ENCODE data around the gene AFG1L. TPM values are rescaled to one million over a fixed set of nuclear protein-coding genes. Genes with fewer than 3 reads are reported as not detected.

Gene AFG1L
- total RNA-seq, 1 donor from 2014 or later, result 9.3 TPM

- no peak for DNase-seq (ENCODE audit: low spot score in 2 of 2, unreplicated experiment in 2 of 2)
- Mint-ChIP-seq H3K9me3 (no peaks in the 10 kb centered on the region), H3K4me1 (peaks cover 47% of the 10 kb centered on the region), H3K27me3 (ENCODE audit: low read depth) (peaks cover 3% of the 10 kb centered on the region), H3K27ac (peak overlapping the region; percentile 62), H3K4me3 (no peak overlapping the region), H3K36me3 (peaks cover 33% of the 10 kb centered on the region)
- TF ChIP-seq CTCF (IDR thresholded peaks at IDR 0.05; ENCODE audit: unreplicated experiment), result no peak
Measured at GRCh38 chr6:108566406-108566805, 271.6 kb downstream of the AFG1L start.

DNA sequence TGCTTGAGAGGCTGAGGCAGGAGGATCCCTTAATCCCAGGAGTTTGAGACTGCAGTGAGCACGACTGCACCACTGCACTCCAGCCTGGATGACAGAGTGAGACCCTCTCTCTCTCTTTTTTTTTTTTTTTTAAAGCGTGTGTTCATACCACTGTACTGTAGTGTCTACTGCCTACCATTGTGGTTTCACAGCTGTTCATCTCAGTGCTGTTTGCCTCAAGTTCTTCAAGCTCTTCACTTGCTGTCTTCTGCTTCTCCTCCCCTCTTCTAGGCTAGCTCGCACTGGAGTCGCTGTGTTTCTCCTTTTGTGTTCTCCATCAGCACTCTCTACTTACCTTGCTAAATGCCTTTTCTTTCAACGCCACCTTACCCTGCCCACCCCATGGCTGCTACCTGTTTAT, 273.2 kb downstream of the AFG1L start:
- Mint-ChIP-seq H3K27ac (no peak overlapping the region), H3K4me1 (peaks cover 34% of the 10 kb centered on the region), H3K9me3 (no peaks in the 10 kb centered on the region), H3K4me3 (no peak overlapping the region), H3K27me3 (ENCODE audit: low read depth) (peaks cover 3% of the 10 kb centered on the region), H3K36me3 (peaks cover 37% of the 10 kb centered on the region)
- TF ChIP-seq CTCF (IDR thresholded peaks at IDR 0.05; ENCODE audit: unreplicated experiment), result no peak
- no peak for DNase-seq (ENCODE audit: low spot score in 2 of 2, unreplicated experiment in 2 of 2)

GRCh38 chr6:108568551-108569305, 273.9 kb downstream of the AFG1L start:
- peaks cover 37% of the 10 kb centered on the region for H3K36me3 Mint-ChIP-seq
- peaks cover 3% of the 10 kb centered on the region for H3K27me3 Mint-ChIP-seq (ENCODE audit: low read depth)
- no peak overlapping the region for H3K4me3 Mint-ChIP-seq
- TF ChIP-seq CTCF (IDR thresholded peaks at IDR 0.05; ENCODE audit: unreplicated experiment), result no peak
- DNase-seq (ENCODE audit: low spot score in 2 of 2, unreplicated experiment in 2 of 2), result no peak
- no peaks in the 10 kb centered on the region for H3K9me3 Mint-ChIP-seq
- H3K4me1 Mint-ChIP-seq, result peaks cover 31% of the 10 kb centered on the region
- no peak overlapping the region for H3K27ac Mint-ChIP-seq

- no peak for DNase-seq (ENCODE audit: low spot score in 2 of 2, unreplicated experiment in 2 of 2)
- Mint-ChIP-seq H3K9me3 (no peaks in the 10 kb centered on the region), H3K4me3 (no peak overlapping the region), H3K4me1 (peaks cover 28% of the 10 kb centered on the region), H3K36me3 (peaks cover 37% of the 10 kb centered on the region), H3K27ac (no peak overlapping the region), H3K27me3 (ENCODE audit: low read depth) (peaks cover 3% of the 10 kb centered on the region)
- TF ChIP-seq CTCF (IDR thresholded peaks at IDR 0.05; ENCODE audit: unreplicated experiment), result peak; percentile 34
Measured at GRCh38 chr6:108570517-108570916, 275.7 kb downstream of the AFG1L start.

GRCh38 chr6:108574457-108575141, 279.7 kb downstream of the AFG1L start:
- DNase-seq (ENCODE audit: low spot score in 2 of 2, unreplicated experiment in 2 of 2), result no peak
- H3K9me3 Mint-ChIP-seq, result no peaks in the 10 kb centered on the region
- H3K4me3 Mint-ChIP-seq, result no peak overlapping the region
- no peak for TF ChIP-seq CTCF (IDR thresholded peaks at IDR 0.05; ENCODE audit: unreplicated experiment)
- peaks cover 54% of the 10 kb centered on the region for H3K4me1 Mint-ChIP-seq
- peaks cover 25% of the 10 kb centered on the region for H3K36me3 Mint-ChIP-seq
- H3K27ac Mint-ChIP-seq, result peak overlapping the region; percentile 87
- H3K27me3 Mint-ChIP-seq (ENCODE audit: low read depth), result no peaks in the 10 kb centered on the region

Other genes starting within 250 kb of the AFG1L start
- gene OSTM1, start 220.3 kb upstream of the AFG1L start, total RNA-seq, result 11.9 to 16.8 TPM (median 14.4 TPM) in 3 replicates
- not detected in 3 replicates for gene NR2E1, start 129.0 kb upstream of the AFG1L start, total RNA-seq
- 74.3 to 80.6 TPM (median 74.4 TPM) in 3 replicates for gene SNX3, start 34.0 kb upstream of the AFG1L start, total RNA-seq

All from mesothelial cell of epicardium (in vitro differentiated cells).